Amygdala (tissue), 56 donors: Measurements from ENCODE around the gene METTL25B.

Source experiments
- DNase-seq, 56 donors: peaks; one replicate each; lab custom pipeline; 2025; lab: John Stamatoyannopoulos, UW

Gene METTL25B

GRCh38 chr1:156727926-156728598, at the start of gene METTL25B:
METTL25B (plus strand) TSS chr1:156728469; CDS start chr1:156729105, 636 bp downstream.
- DNase-seq: peak in 53 of 56 donors; percentile 32 to 92 (median 81)

- DNase-seq: no peak
Observed at GRCh38 chr1:156680056-156680455, 48.2 kb upstream of the METTL25B start.

GRCh38 chr1:156681196-156681960, 46.9 kb upstream of the METTL25B start:
- no peak for DNase-seq

- no peak for DNase-seq
Observed at GRCh38 chr1:156682166-156682890, 45.9 kb upstream of the METTL25B start.

- DNase-seq: no peak
Observed at GRCh38 chr1:156684227-156684782, 44.0 kb upstream of the METTL25B start.

- DNase-seq: peak in 47 of 56 donors; percentile 12 to 75 (median 40)
Observed at GRCh38 chr1:156689035-156689952, 39.0 kb upstream of the METTL25B start.

GRCh38 chr1:156689953-156690674, 38.2 kb upstream of the METTL25B start:
- no peak for DNase-seq

GRCh38 chr1:156690675-156691036, 37.6 kb upstream of the METTL25B start:
- DNase-seq: no peak

GRCh38 chr1:156691191-156691590, 37.1 kb upstream of the METTL25B start:
- no peak for DNase-seq

- DNase-seq: no peak
Observed at GRCh38 chr1:156691665-156692440, 36.4 kb upstream of the METTL25B start.

- no peak for DNase-seq
Observed at GRCh38 chr1:156692441-156692924, 35.8 kb upstream of the METTL25B start.

GRCh38 chr1:156692925-156693847, 35.1 kb upstream of the METTL25B start:
- no peak for DNase-seq

- no peak for DNase-seq
Observed at GRCh38 chr1:156693848-156694689, 34.2 kb upstream of the METTL25B start.

GRCh38 chr1:156694690-156694962, 33.6 kb upstream of the METTL25B start:
- DNase-seq: no peak

- DNase-seq: no peak
Observed at GRCh38 chr1:156696755-156697154, 31.5 kb upstream of the METTL25B start.

GRCh38 chr1:156697481-156697880, 30.8 kb upstream of the METTL25B start:
- DNase-seq: no peak

- no peak for DNase-seq
Observed at GRCh38 chr1:156698995-156699394, 29.3 kb upstream of the METTL25B start.
